HG02623 (cell line): ENCODE data around the gene ZNF106.

ENCODE experiments used
- ATAC-seq: cut with Tn5 transposase; IDR thresholded peaks from one replicate; pipeline ENCODE4 v1.9.1; 2021; ENCODE audit warnings: moderate library complexity; ENCODE audit not compliant: unreplicated experiment

The ZNF106 gene

GRCh38 chr15:42373274-42373673 is 117.7 kb downstream of the ZNF106 start:
- no peak for ATAC-seq

GRCh38 chr15:42371096-42371495 is 119.8 kb downstream of the ZNF106 start:
- no peak for ATAC-seq

DNA sequence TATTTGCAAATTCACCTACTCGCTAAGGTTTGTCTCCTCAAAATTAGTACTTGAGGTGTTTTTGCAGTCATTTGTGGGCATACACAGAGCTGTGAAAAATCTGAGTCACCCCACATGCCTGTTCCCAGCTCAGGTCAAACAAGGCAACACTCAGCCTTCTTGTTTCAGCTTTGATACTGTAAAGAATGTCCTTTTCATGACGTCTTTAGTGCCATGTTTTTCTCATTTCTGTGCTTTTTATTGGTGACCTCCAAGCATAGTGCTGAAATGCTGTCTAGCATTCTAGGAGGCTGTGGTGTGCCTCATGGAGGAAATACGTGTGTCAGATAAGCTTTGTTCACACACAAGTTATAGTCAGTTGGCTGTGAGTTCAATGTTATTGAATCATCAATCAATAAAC is 122.8 kb downstream of the ZNF106 start:
- ATAC-seq = no peak

- ATAC-seq = no peak
Observed at GRCh38 chr15:42367041-42367440, 123.9 kb downstream of the ZNF106 start.

DNA sequence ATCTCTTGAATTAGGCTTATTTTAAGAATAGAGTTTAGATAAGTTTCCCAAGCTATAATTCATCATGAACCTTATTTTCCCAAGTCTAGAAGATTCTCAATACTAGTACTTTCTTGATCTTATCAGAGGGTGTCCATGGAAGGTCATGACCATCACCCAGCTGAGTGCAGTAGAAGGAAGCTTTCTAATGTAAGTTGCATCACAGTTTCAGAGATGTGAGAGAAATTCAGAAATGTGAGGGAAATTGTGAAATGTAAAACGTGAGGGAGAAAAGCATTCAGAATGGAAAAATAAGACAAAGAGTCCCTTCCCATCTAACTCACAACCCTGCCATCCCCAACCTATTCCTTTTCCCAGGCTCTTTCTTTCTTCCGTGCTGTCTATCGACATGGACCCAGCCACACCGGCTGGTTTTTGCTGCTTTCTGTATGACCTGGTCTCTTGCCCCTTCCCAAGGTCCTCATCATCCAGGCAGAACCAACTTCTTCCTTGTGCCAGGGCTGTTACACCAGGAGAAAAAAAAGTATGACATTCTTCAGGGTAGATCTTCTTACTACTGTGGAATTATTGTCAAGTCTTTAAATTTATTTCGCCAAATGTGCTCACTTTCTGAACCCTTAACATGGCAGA is 124.9 kb downstream of the ZNF106 start:
- no peak for ATAC-seq

DNA sequence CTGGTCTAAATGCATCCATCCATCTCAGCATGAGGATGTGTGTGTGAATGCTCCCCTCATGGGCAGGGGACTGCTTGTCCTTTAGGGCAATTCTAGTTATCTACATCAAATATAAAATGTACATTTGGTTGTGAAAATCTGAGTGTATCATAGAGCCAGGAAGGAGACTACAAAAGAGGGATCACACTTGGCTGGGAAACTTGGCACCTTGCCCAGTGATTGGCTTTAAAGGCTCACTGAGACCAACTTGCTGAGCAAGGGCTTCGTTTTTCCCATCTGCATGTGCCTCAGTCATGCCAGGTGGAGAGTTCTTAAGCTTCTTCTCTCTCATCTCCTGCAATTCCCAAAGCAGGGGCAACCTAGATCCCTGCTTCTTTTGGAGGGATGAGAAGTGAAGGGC is 126.4 kb downstream of the ZNF106 start:
- ATAC-seq = no peak

GRCh38 chr15:42363942-42364341 is 127.0 kb downstream of the ZNF106 start:
- ATAC-seq = no peak

DNA sequence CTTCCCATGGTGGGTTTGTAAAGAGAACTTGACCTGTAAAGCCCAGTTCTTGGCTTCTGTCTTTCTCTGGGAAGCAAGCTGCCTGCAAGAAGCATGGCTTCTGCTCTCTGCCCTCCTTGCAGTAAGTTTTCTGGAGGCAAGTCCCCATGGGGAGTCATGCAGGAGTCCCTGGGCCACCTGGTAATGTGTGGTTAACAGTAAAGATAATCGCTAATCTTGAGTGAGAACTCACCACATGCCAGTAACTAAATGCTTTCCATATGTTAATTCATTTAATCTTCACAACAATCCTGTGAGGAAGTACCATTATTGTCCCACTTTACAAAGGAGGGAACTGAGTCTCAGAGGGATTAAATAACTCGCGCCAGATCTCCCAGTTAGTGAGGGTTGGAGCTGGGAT is 127.5 kb downstream of the ZNF106 start:
- no peak for ATAC-seq
